PC-9 (cell line): ENCODE data around the gene ID4.

Source experiments
- EZH2 ChIP-seq: fragments of 200-600 bp; sonication (generic); IDR thresholded peaks from 2 replicates; pipeline ENCODE4 v1.8.0; 2017; ENCODE audit warnings: antibody characterized with exemption, low read depth
- TF ChIP-seq, protein P1 (sequence below): fragments of 200-600 bp; sonication (generic); conservative IDR thresholded peaks from 2 replicates; pipeline ENCODE4 v1.6.1; 2017; ENCODE audit warnings: mixed run types, antibody characterized with exemption, mild to moderate bottlenecking, moderate library complexity

DNA sequence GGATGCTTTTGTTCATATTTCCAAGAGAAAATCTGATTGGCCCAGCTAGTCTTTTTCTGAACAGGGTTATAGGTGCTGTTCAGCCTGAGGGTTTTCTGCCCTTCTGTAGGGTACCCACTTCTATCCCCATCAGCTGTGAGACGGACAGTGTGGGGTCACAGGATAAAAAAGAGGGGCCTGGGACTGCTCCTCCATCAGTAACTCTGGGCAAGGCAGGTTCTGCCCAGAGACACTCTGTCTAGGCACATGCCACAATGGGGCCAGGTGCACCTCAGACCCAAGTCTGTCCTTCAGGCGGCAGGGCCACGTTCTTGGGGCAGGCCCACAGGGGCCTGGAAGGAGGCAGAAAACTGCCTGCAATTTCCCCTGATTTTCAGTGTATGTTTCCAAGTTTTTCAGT is 20.0 kb downstream of the ID4 start:
- TF ChIP-seq, protein P1, sequence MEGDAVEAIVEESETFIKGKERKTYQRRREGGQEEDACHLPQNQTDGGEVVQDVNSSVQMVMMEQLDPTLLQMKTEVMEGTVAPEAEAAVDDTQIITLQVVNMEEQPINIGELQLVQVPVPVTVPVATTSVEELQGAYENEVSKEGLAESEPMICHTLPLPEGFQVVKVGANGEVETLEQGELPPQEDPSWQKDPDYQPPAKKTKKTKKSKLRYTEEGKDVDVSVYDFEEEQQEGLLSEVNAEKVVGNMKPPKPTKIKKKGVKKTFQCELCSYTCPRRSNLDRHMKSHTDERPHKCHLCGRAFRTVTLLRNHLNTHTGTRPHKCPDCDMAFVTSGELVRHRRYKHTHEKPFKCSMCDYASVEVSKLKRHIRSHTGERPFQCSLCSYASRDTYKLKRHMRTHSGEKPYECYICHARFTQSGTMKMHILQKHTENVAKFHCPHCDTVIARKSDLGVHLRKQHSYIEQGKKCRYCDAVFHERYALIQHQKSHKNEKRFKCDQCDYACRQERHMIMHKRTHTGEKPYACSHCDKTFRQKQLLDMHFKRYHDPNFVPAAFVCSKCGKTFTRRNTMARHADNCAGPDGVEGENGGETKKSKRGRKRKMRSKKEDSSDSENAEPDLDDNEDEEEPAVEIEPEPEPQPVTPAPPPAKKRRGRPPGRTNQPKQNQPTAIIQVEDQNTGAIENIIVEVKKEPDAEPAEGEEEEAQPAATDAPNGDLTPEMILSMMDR, result no peak
- TF ChIP-seq EZH2, result no peak
